ENCODE data around the gene MYO5C. TPM values are rescaled to one million over a fixed set of nuclear protein-coding genes. Genes with fewer than 3 reads are reported as not detected.

MYO5C gene
- total and polyA plus RNA-seq, 2 of the 13 experiments (the other 11 are each of a cell fraction or from before 2014, with no cell fraction given), result 15.7 to 23.7 TPM

DNA sequence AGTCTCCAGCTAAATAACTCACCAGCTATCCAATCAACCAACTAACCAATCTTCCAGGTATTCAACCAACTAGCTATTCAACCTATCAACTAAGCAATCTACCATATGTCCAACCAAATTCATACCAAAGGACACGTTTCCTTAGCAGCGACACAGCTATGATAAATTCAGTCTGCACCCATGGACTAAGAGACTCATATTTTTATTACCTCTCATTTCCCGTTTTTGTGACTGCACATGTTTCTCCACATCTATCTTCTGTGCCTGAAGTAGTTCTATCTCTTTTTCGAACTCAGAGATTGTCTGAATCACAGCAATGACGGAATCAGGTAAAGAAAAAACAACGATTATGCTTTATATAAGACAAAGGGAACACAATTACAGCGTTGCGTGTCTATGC is 70.4 kb downstream of the MYO5C start:
- ChIA-PET CTCF (ENCODE audit: low intra/inter-chr PET ratio, low total read pairs) (no interaction called here), POLR2A (no interaction called here)
- Histone ChIP-seq H3K27me3 (ENCODE audit: control insufficient read depth in 1 of 2, insufficient read depth in 2 of 2, low read length in 2 of 2) (no peaks in the 10 kb centered on the region), H3K9ac (ENCODE audit: insufficient read depth, low read depth, low read length) (no peak overlapping the region), H3K4me2 (ENCODE audit: low read depth, low read length) (no peak overlapping the region), H3K79me2 (ENCODE audit: insufficient read depth, low read length) (no peaks in the 10 kb centered on the region), H3K36me3 (replicated peaks in 1 of 2; ENCODE audit: control insufficient read depth in 1 of 2, insufficient read depth in 2 of 2, low read length in 2 of 2) (peaks cover 13 to 62% of the 10 kb centered on the region in 2 experiments; a peak in 4 of 5 replicates), H2AFZ (ENCODE audit: low read length) (no peak overlapping the region), H3K4me1 (ENCODE audit: insufficient read depth, low read length) (no peaks in the 10 kb centered on the region), H4K20me1 (ENCODE audit: insufficient read depth, low read length) (no peaks in the 10 kb centered on the region), H3K27ac (ENCODE audit: extremely low read length, insufficient read depth, low read length) (no peak overlapping the region), H3K9me3 (ENCODE audit: low read length) (no peaks in the 10 kb centered on the region), H3K4me3 (replicated peaks in 1 of 3; ENCODE audit: insufficient read depth in 1 of 3, low read depth in 2 of 3, low read length in 3 of 3) (no peak overlapping the region)
- 97% methylated on average over 8 of the region's 8 CpGs for WGBS (ENCODE audit: low lambda C conversion rate)
- intact Hi-C loops (cut with micrococcal nuclease; ENCODE audit: unreplicated experiment), result no loop called here
- ATAC-seq (no peak), FAIRE-seq (no peak), DNase-seq (ENCODE audit: low spot score) (no peak)
- in situ Hi-C loops (cut with HindIII; ENCODE audit: extremely low pct_ligation_motif_present, low pct_unique_long_range_greater_than_20kb), result no loop called here
- no TSS peak for BruUV-seq (replicated peaks)
- TF ChIP-seq GATAD2A (CRISPR knock-in tag; IDR thresholded peaks at IDR 0.05) (no peak), MAFK (conservative IDR thresholded peaks at IDR 0.05 in 1 of 2, IDR thresholded peaks at IDR 0.05 in 1 of 2; ENCODE audit: low read length in 2 of 2) (no peak), ZNF17 (CRISPR knock-in tag; IDR thresholded peaks at IDR 0.05) (no peak), PRMT3 (CRISPR knock-in tag; IDR thresholded peaks at IDR 0.05; ENCODE audit: borderline replicate concordance, low read depth) (no peak), WIZ (CRISPR knock-in tag; IDR thresholded peaks at IDR 0.05) (no peak), KAT8 (CRISPR knock-in tag; IDR thresholded peaks at IDR 0.05) (no peak)

GRCh38 chr15:52224211-52224610 is 71.4 kb downstream of the MYO5C start:
- POLR2A ChIA-PET, result no interaction called here
- intact Hi-C loops (cut with micrococcal nuclease; ENCODE audit: unreplicated experiment), result no loop called here
- TF ChIP-seq MEIS2 (CRISPR knock-in tag; IDR thresholded peaks at IDR 0.05) (no peak), ZNF446 (CRISPR knock-in tag; IDR thresholded peaks at IDR 0.05) (no peak), ZNF546 (CRISPR knock-in tag; conservative IDR thresholded peaks at IDR 0.05) (no peak), GATAD2A (CRISPR knock-in tag; IDR thresholded peaks at IDR 0.05) (no peak), SSRP1 (CRISPR knock-in tag; IDR thresholded peaks at IDR 0.05) (no peak), PHF8 (CRISPR knock-in tag; IDR thresholded peaks at IDR 0.05) (no peak), ZFP62 (CRISPR knock-in tag; IDR thresholded peaks at IDR 0.05) (no peak), RAD51 (IDR thresholded peaks at IDR 0.05; ENCODE audit: borderline replicate concordance) (no peak)

More at GRCh38 chr15:52224211-52224610, 71.4 kb downstream of the MYO5C start:
- in situ Hi-C loops (cut with HindIII; ENCODE audit: extremely low pct_ligation_motif_present, low pct_unique_long_range_greater_than_20kb), result no loop called here
- Histone ChIP-seq H2AFZ (ENCODE audit: low read length) (no peak overlapping the region), H3K79me2 (ENCODE audit: insufficient read depth, low read length) (no peaks in the 10 kb centered on the region), H3K27ac (ENCODE audit: extremely low read length, insufficient read depth, low read length) (no peak overlapping the region), H3K27me3 (ENCODE audit: control insufficient read depth in 1 of 2, insufficient read depth in 2 of 2, low read length in 2 of 2) (no peaks in the 10 kb centered on the region), H3K4me2 (ENCODE audit: low read depth, low read length) (no peak overlapping the region), H3K36me3 (replicated peaks in 1 of 2; ENCODE audit: control insufficient read depth in 1 of 2, insufficient read depth in 2 of 2, low read length in 2 of 2) (peaks cover 14 to 68% of the 10 kb centered on the region in 2 experiments), H3K9ac (ENCODE audit: insufficient read depth, low read depth, low read length) (no peak overlapping the region), H3K4me3 (replicated peaks in 1 of 3; ENCODE audit: insufficient read depth in 1 of 3, low read depth in 2 of 3, low read length in 3 of 3) (no peak overlapping the region), H3K4me1 (ENCODE audit: insufficient read depth, low read length) (no peaks in the 10 kb centered on the region), H3K9me3 (ENCODE audit: low read length) (no peaks in the 10 kb centered on the region), H4K20me1 (ENCODE audit: insufficient read depth, low read length) (no peaks in the 10 kb centered on the region)
- ATAC-seq (no peak), DNase-seq (ENCODE audit: low spot score) (no peak), FAIRE-seq (no peak)
- CTCF ChIA-PET (ENCODE audit: low intra/inter-chr PET ratio, low total read pairs), result no interaction called here
- 98% methylated on average over 4 of the region's 4 CpGs for WGBS (ENCODE audit: low lambda C conversion rate)
- no TSS peak for BruUV-seq (replicated peaks)
